Measurements from ENCODE around the gene MBOAT1.

DNA sequence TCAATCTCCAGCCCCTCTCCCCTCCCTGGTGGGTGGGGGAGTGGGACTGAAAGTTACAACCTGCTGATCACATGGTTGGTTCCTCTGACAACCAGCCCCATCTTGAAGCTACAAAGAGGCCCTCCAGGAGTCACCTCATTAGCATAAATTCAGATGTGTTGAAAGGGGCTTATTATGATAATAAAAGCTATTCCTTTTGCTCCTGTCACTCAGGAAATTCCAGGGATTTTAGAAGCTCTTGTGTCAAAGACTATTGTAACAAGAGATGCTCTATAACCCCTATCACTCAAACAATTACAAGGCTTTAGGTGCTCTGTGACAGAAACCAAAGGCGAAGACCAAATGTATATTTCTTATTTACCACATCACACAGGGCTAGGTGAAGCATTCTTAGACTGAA lies 30.1 kb upstream of the MBOAT1 start:
- TF ChIP-seq, protein P1, sequence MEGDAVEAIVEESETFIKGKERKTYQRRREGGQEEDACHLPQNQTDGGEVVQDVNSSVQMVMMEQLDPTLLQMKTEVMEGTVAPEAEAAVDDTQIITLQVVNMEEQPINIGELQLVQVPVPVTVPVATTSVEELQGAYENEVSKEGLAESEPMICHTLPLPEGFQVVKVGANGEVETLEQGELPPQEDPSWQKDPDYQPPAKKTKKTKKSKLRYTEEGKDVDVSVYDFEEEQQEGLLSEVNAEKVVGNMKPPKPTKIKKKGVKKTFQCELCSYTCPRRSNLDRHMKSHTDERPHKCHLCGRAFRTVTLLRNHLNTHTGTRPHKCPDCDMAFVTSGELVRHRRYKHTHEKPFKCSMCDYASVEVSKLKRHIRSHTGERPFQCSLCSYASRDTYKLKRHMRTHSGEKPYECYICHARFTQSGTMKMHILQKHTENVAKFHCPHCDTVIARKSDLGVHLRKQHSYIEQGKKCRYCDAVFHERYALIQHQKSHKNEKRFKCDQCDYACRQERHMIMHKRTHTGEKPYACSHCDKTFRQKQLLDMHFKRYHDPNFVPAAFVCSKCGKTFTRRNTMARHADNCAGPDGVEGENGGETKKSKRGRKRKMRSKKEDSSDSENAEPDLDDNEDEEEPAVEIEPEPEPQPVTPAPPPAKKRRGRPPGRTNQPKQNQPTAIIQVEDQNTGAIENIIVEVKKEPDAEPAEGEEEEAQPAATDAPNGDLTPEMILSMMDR (IDR thresholded peaks at IDR 0.05): no peak
- TF ChIP-seq ZFX (IDR thresholded peaks at IDR 0.05; ENCODE audit: borderline replicate concordance): no peak

Data from 22Rv1 (cell line).